Measurements from ENCODE around the gene LILRB1. TPM values are rescaled to one million over a fixed set of nuclear protein-coding genes. Genes with fewer than 3 reads are reported as not detected.
"Not testable (repeated sequence)": the region's sequence is repeated elsewhere in the genome, so short reads cannot be mapped to it uniquely, and the experiment has no call there.

The LILRB1 gene
- total RNA-seq, 4 donors from 2014 or later = 0.79 to 3.4 (median 1.2) TPM

- Histone ChIP-seq H3K9me3 (no peaks in the 10 kb centered on the region), H3K27ac (no peak overlapping the region), H3K4me3 (no peak overlapping the region), H3K4me1 (no peaks in the 10 kb centered on the region), H3K36me3 (no peaks in the 10 kb centered on the region), H3K27me3 (peaks cover 31% of the 10 kb centered on the region)
- TF ChIP-seq POLR2A (IDR thresholded peaks at IDR 0.05) (no peak), EP300 (IDR thresholded peaks at IDR 0.05) (no peak), POLR2AphosphoS5 (IDR thresholded peaks at IDR 0.05) (no peak)
- TF ChIP-seq, protein P1, sequence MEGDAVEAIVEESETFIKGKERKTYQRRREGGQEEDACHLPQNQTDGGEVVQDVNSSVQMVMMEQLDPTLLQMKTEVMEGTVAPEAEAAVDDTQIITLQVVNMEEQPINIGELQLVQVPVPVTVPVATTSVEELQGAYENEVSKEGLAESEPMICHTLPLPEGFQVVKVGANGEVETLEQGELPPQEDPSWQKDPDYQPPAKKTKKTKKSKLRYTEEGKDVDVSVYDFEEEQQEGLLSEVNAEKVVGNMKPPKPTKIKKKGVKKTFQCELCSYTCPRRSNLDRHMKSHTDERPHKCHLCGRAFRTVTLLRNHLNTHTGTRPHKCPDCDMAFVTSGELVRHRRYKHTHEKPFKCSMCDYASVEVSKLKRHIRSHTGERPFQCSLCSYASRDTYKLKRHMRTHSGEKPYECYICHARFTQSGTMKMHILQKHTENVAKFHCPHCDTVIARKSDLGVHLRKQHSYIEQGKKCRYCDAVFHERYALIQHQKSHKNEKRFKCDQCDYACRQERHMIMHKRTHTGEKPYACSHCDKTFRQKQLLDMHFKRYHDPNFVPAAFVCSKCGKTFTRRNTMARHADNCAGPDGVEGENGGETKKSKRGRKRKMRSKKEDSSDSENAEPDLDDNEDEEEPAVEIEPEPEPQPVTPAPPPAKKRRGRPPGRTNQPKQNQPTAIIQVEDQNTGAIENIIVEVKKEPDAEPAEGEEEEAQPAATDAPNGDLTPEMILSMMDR (IDR thresholded peaks at IDR 0.05) = no peak
- no peak for ATAC-seq
- 63 to 64% methylated on average over 3 to 4 of the region's 4 CpGs for WGBS, 2 donors (ENCODE audit: low coverage in 1 of 2)
Observed at GRCh38 chr19:54677217-54677616, 46.9 kb downstream of the LILRB1 start.

DNA sequence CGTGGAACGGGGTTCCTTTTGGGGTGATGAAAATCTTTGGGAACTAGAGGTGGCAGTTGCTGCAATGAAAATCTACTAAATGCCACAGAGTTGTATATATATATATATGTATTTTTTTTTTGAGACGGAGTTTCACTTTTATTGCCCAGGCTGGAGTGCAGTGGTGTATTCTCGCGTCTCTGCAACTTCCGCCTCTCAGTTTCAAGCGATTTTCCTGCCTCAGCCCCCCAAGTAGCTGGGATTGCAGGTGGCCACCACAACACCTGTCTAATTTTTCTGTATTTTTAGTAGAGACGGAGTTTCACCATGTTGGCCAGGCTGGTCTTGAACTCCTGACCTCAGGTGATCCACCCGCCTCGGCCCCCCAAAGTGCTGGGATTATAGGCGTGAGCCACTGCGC is 51.3 kb downstream of the LILRB1 start:
- WGBS, 2 donors (ENCODE audit: low coverage in 1 of 2) = 54 to 77% methylated on average over 7 of the region's 12 CpGs

GRCh38 chr19:54682306-54682856 is 52.1 kb downstream of the LILRB1 start:
- 44 to 56% methylated on average over 7 of the region's 7 CpGs for WGBS, 2 donors (ENCODE audit: low coverage in 1 of 2)
- H3K27ac ChIP-seq = no peak overlapping the region
- H3K36me3 ChIP-seq = no peaks in the 10 kb centered on the region
- H3K4me3 ChIP-seq = no peak overlapping the region
- TF ChIP-seq POLR2A (IDR thresholded peaks at IDR 0.05) (no peak), EP300 (IDR thresholded peaks at IDR 0.05) (no peak), POLR2AphosphoS5 (IDR thresholded peaks at IDR 0.05) (no peak)
- TF ChIP-seq, protein P1 (IDR thresholded peaks at IDR 0.05) = no peak
- H3K4me1 ChIP-seq = no peaks in the 10 kb centered on the region
- no peaks in the 10 kb centered on the region for H3K9me3 ChIP-seq
- ATAC-seq = no peak
- peaks cover 36% of the 10 kb centered on the region for H3K27me3 ChIP-seq

More for the DNA sequence above, 51.3 kb downstream of the LILRB1 start:
- H3K4me3 ChIP-seq, ATAC-seq, H3K27ac ChIP-seq, H3K9me3 ChIP-seq, H3K36me3 ChIP-seq, H3K4me1 ChIP-seq: not testable (repeated sequence)
- peaks cover 40% of the 10 kb centered on the region for H3K27me3 ChIP-seq

- TF ChIP-seq, protein P1 (IDR thresholded peaks at IDR 0.05) = no peak
- TF ChIP-seq POLR2A (IDR thresholded peaks at IDR 0.05) (no peak), EP300 (IDR thresholded peaks at IDR 0.05) (no peak), POLR2AphosphoS5 (IDR thresholded peaks at IDR 0.05) (no peak)
- no peaks in the 10 kb centered on the region for H3K4me1 ChIP-seq
- ATAC-seq = no peak
- H3K4me3 ChIP-seq = no peak overlapping the region
- no peaks in the 10 kb centered on the region for H3K9me3 ChIP-seq
- H3K27me3 ChIP-seq = peaks cover 41% of the 10 kb centered on the region
- H3K27ac ChIP-seq = no peak overlapping the region
- 28 to 44% methylated on average over 2 to 3 of the region's 3 CpGs for WGBS, 2 donors (ENCODE audit: low coverage in 1 of 2)
- no peaks in the 10 kb centered on the region for H3K36me3 ChIP-seq
Observed at GRCh38 chr19:54684527-54684926, 54.2 kb downstream of the LILRB1 start.

Small RNA genes within 50 kb of the gene (small RNA-seq; reads per million reads assigned to genes)
- 0 reads per million in 4 donors for gene AC245036.3
- 0 reads per million in 4 donors for gene MIR8061

Other genes starting within 250 kb of the LILRB1 start
- 10 to 100 TPM in 1 of 4 donors, 1 to 10 TPM in 3; 1.2 to 19.8 (median 5.5) TPM for gene TTYH1, start 215.0 kb upstream of the LILRB1 start, total RNA-seq
- 100 to 1,000 TPM in 2 of 4 donors, 10 to 100 TPM in 2; 25.4 to 215 (median 80.9) TPM for gene LENG8, start 181.3 kb upstream of the LILRB1 start, total RNA-seq
- 1 to 10 TPM; 2.6 to 9.1 (median 4.5) TPM for gene LENG9, start 166.7 kb upstream of the LILRB1 start, total RNA-seq
- gene CDC42EP5, start 157.2 kb upstream of the LILRB1 start, total RNA-seq = 10 to 100 TPM in 3 of 4 donors, 1 to 10 TPM in 1; 4.2 to 24.1 (median 12.8) TPM
- not detected for gene LAIR2, start 127.7 kb upstream of the LILRB1 start, total RNA-seq
- 1 to 10 TPM in 2 of 4 donors, under 1 TPM in 2; 0.47 to 2.4 (median 1.5) TPM for gene LILRA2, start 56.7 kb upstream of the LILRB1 start, total RNA-seq
- gene LILRA1, start 36.9 kb upstream of the LILRB1 start, total RNA-seq = under 1 TPM in 2 of 4 donors, not detected in 2; 0.85 to 0.94 TPM
- gene LILRB4, start 32.5 kb downstream of the LILRB1 start, total RNA-seq = 10 to 100 TPM in 1 of 4 donors, 1 to 10 TPM in 2, under 1 TPM in 1; 0.77 to 14.3 (median 2.5) TPM
- gene KIR3DL3, start 94.0 kb downstream of the LILRB1 start, total RNA-seq = not detected
- gene KIR2DL3, start 108.0 kb downstream of the LILRB1 start, total RNA-seq = under 1 TPM in 1 of 4 donors, not detected in 3; 0.25 TPM
- gene KIR2DL1, start 139.3 kb downstream of the LILRB1 start, total RNA-seq = not detected
- gene KIR2DL4, start 173.1 kb downstream of the LILRB1 start, total RNA-seq = not detected
- under 1 TPM in 1 of 4 donors, not detected in 3; 0.39 TPM for gene KIR3DL1, start 186.0 kb downstream of the LILRB1 start, total RNA-seq
- not detected for gene KIR2DS4, start 202.2 kb downstream of the LILRB1 start, total RNA-seq
- not detected for gene KIR3DL2, start 220.0 kb downstream of the LILRB1 start, total RNA-seq
- 1 to 10 TPM in 2 of 4 donors, not detected in 2; 2.7 to 4.9 TPM for gene FCAR, start 243.8 kb downstream of the LILRB1 start, total RNA-seq

Data from gastroesophageal sphincter (tissue), 4 donors.